SK-N-MC (cell line): ENCODE measurements around the gene PRR35.

ENCODE experiments used
- DNase-seq: peaks from one replicate; pipeline ENCODE4 v3.0.0-alpha.2; 2011; ENCODE audit warnings: low read depth, low spot score
- H3K27ac ChIP-seq: fragments of 200-600 bp; sonication (generic); 2 replicates; pipeline ENCODE4 v1.5.1; 2016; ENCODE audit warnings: mixed run types
- H3K36me3 ChIP-seq: fragments of 200-600 bp; sonication (generic); 2 replicates; pipeline ENCODE4 v1.6.1; 2017; ENCODE audit warnings: antibody characterized with exemption, low read length, mixed read lengths; ENCODE audit not compliant: insufficient read depth
- H3K4me3 ChIP-seq: fragments of 200-600 bp; sonication (generic); 2 replicates; pipeline ENCODE4 v1.5.1; 2016
- H3K9ac ChIP-seq: fragments of 200-600 bp; sonication (generic); 2 replicates; pipeline ENCODE4 v1.8.0; 2017; ENCODE audit warnings: mixed run types, mixed read lengths; ENCODE audit not compliant: insufficient read length
- H3K9me3 ChIP-seq: fragments of 200-600 bp; sonication (generic); 2 replicates; pipeline ENCODE4 v1.6.1; 2017; ENCODE audit warnings: low read depth, mild to moderate bottlenecking, antibody characterized with exemption, low read length, moderate library complexity, mixed read lengths
- EZH2 ChIP-seq: fragments of 200-600 bp; sonication (generic); IDR thresholded peaks from one replicate; pipeline ENCODE4 v1.6.1; 2017; ENCODE audit warnings: antibody characterized with exemption
- FOXP2 ChIP-seq: optimal IDR thresholded peaks from 2 replicates; pipeline ENCODE3; 2011; ENCODE audit warnings: mild to moderate bottlenecking, moderate library complexity; ENCODE audit not compliant: insufficient read depth; ENCODE audit errors: extremely low read length, control extremely low read depth
- POLR2AphosphoS5 ChIP-seq: IDR thresholded peaks from 2 replicates; pipeline ENCODE4 v1.6.1; 2012; ENCODE audit warnings: mild to moderate bottlenecking, low read depth, low read length, borderline replicate concordance

PRR35 gene

GRCh38 chr16:572865-573650, 12.9 kb downstream of the PRR35 start:
- Histone ChIP-seq H3K9me3 (no peaks in the 10 kb centered on the region), H3K27ac (no peak overlapping the region), H3K4me3 (no peak overlapping the region), H3K36me3 (no peaks in the 10 kb centered on the region; the same call in 1 of the 2 replicates), H3K9ac (no peak overlapping the region)
- no peak for TF ChIP-seq POLR2AphosphoS5
- TF ChIP-seq EZH2 = no peak
- TF ChIP-seq FOXP2 = no peak
- DNase-seq = no peak

GRCh38 chr16:574021-574760, 14.0 kb downstream of the PRR35 start:
- Histone ChIP-seq H3K27ac (no peak overlapping the region), H3K4me3 (no peak overlapping the region), H3K9ac (no peak overlapping the region), H3K36me3 (no peaks in the 10 kb centered on the region; the same call in 1 of the 2 replicates), H3K9me3 (no peaks in the 10 kb centered on the region)
- no peak for DNase-seq
- no peak for TF ChIP-seq POLR2AphosphoS5
- TF ChIP-seq EZH2 = no peak
- no peak for TF ChIP-seq FOXP2

DNA sequence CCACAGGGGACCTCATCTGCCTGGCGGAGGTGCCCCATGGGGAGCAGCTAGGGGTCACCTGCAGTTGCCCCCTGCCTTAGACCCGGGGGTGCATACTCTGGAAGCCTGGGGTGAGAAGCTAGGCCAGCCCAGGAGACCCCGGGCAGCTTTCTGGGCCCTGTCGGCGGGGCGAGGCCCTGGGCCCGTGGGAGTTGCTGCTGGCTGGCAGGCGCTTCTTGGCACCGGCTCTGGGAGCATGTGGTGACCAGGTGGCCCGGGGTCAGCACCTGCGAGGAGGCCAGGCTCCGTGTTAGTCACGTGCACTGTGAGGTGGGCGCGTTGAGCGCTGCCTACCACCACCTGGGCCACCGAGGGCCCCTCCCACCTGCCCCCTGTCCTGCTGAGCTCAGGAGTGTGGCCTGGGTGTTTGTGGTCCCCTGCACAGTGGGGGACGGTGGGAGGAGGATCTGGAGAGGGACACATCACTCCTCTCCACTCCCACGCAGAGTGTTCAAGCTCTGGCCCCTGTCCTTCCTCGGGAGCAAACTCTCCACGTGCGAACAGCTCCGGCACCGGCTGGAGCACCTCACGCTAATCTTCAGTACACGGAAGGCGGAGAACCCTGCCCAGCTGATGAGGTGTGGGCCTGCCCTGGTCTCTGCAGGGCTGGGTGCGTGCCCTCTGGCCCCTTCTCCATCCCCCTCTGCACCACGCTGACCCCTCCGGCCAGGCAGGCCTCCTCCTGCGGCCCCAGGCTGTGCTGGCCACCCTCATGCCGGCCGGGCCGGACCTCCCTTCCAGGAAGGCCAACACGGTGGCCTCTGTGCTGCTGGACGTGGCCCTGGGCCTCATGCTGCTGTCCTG, 15.4 kb downstream of the PRR35 start:
- Histone ChIP-seq H3K9ac (no peak overlapping the region), H3K36me3 (no peaks in the 10 kb centered on the region; the same call in 1 of the 2 replicates), H3K27ac (no peak overlapping the region), H3K9me3 (no peaks in the 10 kb centered on the region), H3K4me3 (no peak overlapping the region)
- no peak for DNase-seq
- no peak for TF ChIP-seq EZH2
- no peak for TF ChIP-seq POLR2AphosphoS5
- TF ChIP-seq FOXP2 = no peak

DNA sequence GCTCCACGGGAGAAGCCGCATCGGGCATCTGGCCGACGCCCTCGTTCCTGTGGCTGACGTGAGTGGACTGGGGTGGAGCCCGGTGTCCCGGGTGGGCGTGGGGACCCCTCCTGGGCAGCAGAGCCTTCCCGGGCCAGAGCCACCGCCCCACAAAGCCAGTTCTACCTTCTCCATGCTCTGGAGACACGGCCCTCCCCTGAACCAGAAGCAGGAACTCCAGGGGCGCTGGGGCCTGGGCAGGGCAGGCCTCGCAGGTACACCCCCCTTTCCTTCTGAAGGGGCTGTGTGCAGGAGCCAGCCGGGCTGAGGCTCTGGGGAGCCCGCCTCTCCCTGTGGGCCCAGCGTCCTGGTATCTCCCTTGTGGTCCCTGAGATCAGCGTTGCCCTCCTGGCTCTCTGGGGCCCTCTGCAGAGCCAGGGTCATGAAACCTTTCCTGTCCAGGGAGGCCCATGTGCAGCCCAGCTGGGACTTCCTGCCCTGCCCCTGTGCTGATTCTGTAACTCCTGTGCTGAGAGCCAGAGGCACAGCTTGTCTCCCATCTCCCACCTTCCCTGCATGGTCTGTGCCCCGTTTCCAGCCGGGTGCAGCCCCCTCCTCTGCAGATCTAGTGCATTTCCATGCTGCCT, 16.1 kb downstream of the PRR35 start:
- no peak overlapping the region for H3K27ac ChIP-seq
- H3K36me3 ChIP-seq = no peaks in the 10 kb centered on the region; the same call in 1 of the 2 replicates
- no peak for TF ChIP-seq EZH2
- TF ChIP-seq FOXP2 = no peak
- no peak; the same call in 1 of the 2 replicates for TF ChIP-seq POLR2AphosphoS5
- H3K4me3 ChIP-seq = no peak overlapping the region
- no peak overlapping the region for H3K9ac ChIP-seq
- H3K9me3 ChIP-seq = no peaks in the 10 kb centered on the region
- DNase-seq = no peak

GRCh38 chr16:576823-577201, 16.6 kb downstream of the PRR35 start:
- no peak for DNase-seq
- TF ChIP-seq FOXP2 (no peak), EZH2 (no peak), POLR2AphosphoS5 (no peak; the same call in 1 of the 2 replicates)

GRCh38 chr16:577796-578195, 17.6 kb downstream of the PRR35 start:
- H3K9me3 ChIP-seq = no peaks in the 10 kb centered on the region
- DNase-seq = no peak
- no peak overlapping the region for H3K9ac ChIP-seq
- H3K4me3 ChIP-seq = no peak overlapping the region
- no peak overlapping the region for H3K27ac ChIP-seq
- TF ChIP-seq FOXP2 (no peak), POLR2AphosphoS5 (no peak), EZH2 (no peak)
- H3K36me3 ChIP-seq = no peaks in the 10 kb centered on the region; the same call in 1 of the 2 replicates

More at GRCh38 chr16:576823-577201, 16.6 kb downstream of the PRR35 start:
- H3K4me3 ChIP-seq = no peak overlapping the region
- H3K27ac ChIP-seq = no peak overlapping the region
- no peaks in the 10 kb centered on the region; the same call in 1 of the 2 replicates for H3K36me3 ChIP-seq
- no peak overlapping the region for H3K9ac ChIP-seq
- H3K9me3 ChIP-seq = no peaks in the 10 kb centered on the region

DNA sequence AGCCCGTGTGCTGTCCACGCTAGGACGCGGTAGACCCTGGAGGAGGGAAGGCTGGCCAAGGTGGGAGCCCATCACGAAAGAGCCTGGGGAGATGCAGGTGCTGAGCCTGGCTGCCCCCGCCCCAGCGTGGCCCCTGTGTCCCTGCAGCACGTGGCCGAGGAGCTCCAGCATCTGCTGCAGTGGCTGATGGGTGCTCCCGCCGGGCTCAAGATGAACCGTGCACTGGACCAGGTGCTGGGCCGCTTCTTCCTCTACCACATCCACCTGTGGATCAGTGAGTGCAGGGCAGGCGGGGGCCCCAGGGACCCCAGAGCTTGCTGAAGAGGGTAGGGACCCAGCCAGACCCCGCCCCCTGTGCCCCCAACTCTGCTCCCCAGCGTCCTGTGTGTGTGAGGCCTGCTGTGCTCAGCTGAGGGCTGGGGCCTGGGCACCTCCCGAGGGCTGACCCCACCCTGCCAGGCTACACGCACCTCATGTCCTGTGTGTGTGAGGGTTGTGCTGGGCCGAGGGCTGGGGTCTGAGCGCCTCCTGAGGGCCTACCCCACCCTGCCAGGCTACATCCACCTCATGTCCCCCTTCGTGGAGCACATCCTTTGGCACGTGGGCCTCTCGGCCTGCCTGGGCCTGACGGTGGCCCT, 18.2 kb downstream of the PRR35 start:
- DNase-seq = no peak
- Histone ChIP-seq H3K27ac (no peak overlapping the region), H3K36me3 (no peaks in the 10 kb centered on the region; the same call in 1 of the 2 replicates), H3K9me3 (no peaks in the 10 kb centered on the region), H3K9ac (no peak overlapping the region), H3K4me3 (no peak overlapping the region)
- TF ChIP-seq FOXP2 (no peak), POLR2AphosphoS5 (no peak), EZH2 (no peak)
